HEK293 (cell line): ENCODE results near the gene PLCB1.

Experiments
- HOXA7 ChIP-seq: sonication (generic); formaldehyde crosslinking; IDR thresholded peaks from 2 replicates; pipeline ENCODE4 v1.8.1; 2022; ENCODE audit warnings: missing genetic modification reagents, borderline replicate concordance
- HOXC10 ChIP-seq: sonication (generic); formaldehyde crosslinking; IDR thresholded peaks from 2 replicates; pipeline ENCODE4 v1.8.1; 2023; ENCODE audit warnings: mild to moderate bottlenecking, missing genetic modification reagents
- KLF7 ChIP-seq: fragments of 450-650 bp; formaldehyde crosslinking; IDR thresholded peaks from 2 replicates; pipeline ENCODE4 v1.5.1; 2016; ENCODE audit warnings: missing biosample characterization, missing genetic modification characterization, borderline replicate concordance
- TCF7L2 ChIP-seq: IDR thresholded peaks from 2 replicates; pipeline ENCODE4 v1.6.1; 2011; ENCODE audit warnings: low read depth, mild to moderate bottlenecking, inconsistent platforms, low read length, moderate library complexity, borderline replicate concordance
- ZEB2 ChIP-seq: fragments of 450-650 bp; formaldehyde crosslinking; IDR thresholded peaks from 2 replicates; pipeline ENCODE4 v1.5.1; 2016; ENCODE audit warnings: missing biosample characterization, missing genetic modification characterization
- ZNF23 ChIP-seq: fragments of 450-650 bp; formaldehyde crosslinking; IDR thresholded peaks from 2 replicates; pipeline ENCODE4 v1.5.1; 2016; ENCODE audit warnings: missing biosample characterization, missing genetic modification characterization, borderline replicate concordance
- ZNF274 ChIP-seq, 2 experiments: fragments of 200-500 bp in 1 of 2; fragments of 450-650 bp in 1 of 2; sonication (Bioruptor generic) in 1 of 2; formaldehyde crosslinking in 1 of 2; IDR thresholded peaks; 2 replicates each; pipeline versions ENCODE4 v1.5.1 to v1.6.1; 2014 to 2016; ENCODE audit warnings: borderline replicate concordance in 1 of 2, inconsistent platforms in 1 of 2, low read length in 1 of 2, missing biosample characterization in 1 of 2, missing genetic modification characterization in 1 of 2
- ZNF701 ChIP-seq: fragments of 450-650 bp; formaldehyde crosslinking; IDR thresholded peaks from 2 replicates; pipeline ENCODE4 v1.5.1; 2016; ENCODE audit warnings: missing biosample characterization, missing genetic modification characterization
- ZNF776 ChIP-seq: fragments of 450-650 bp; formaldehyde crosslinking; IDR thresholded peaks from 2 replicates; pipeline ENCODE4 v1.5.0; 2017; ENCODE audit warnings: missing biosample characterization, missing genetic modification characterization, borderline replicate concordance
- TF ChIP-seq, protein P1 (sequence below): fragments of 450-650 bp; formaldehyde crosslinking; optimal IDR thresholded peaks from 2 replicates; pipeline ENCODE3; 2016; ENCODE audit warnings: missing biosample characterization, mild to moderate bottlenecking, missing genetic modification characterization
- TF ChIP-seq, protein P2 (sequence below): fragments of 450-650 bp; formaldehyde crosslinking; IDR thresholded peaks from 2 replicates; pipeline ENCODE4 v1.5.1; 2016; ENCODE audit warnings: missing biosample characterization, missing genetic modification characterization
- TF ChIP-seq, protein P3 (sequence below): fragments of 450-650 bp; formaldehyde crosslinking; IDR thresholded peaks from 2 replicates; pipeline ENCODE4 v1.5.1; 2016; ENCODE audit warnings: missing biosample characterization, missing genetic modification characterization
- TF ChIP-seq, protein P4 (sequence below): IDR thresholded peaks from 2 replicates; pipeline ENCODE4 v1.6.1; 2011; ENCODE audit warnings: mild to moderate bottlenecking, low read depth, low read length, borderline replicate concordance
- TF ChIP-seq, protein P5 (sequence below): fragments of 450-650 bp; formaldehyde crosslinking; IDR thresholded peaks from 2 replicates; pipeline ENCODE4 v1.5.1; 2016; ENCODE audit warnings: missing biosample characterization, missing genetic modification characterization

DNA sequence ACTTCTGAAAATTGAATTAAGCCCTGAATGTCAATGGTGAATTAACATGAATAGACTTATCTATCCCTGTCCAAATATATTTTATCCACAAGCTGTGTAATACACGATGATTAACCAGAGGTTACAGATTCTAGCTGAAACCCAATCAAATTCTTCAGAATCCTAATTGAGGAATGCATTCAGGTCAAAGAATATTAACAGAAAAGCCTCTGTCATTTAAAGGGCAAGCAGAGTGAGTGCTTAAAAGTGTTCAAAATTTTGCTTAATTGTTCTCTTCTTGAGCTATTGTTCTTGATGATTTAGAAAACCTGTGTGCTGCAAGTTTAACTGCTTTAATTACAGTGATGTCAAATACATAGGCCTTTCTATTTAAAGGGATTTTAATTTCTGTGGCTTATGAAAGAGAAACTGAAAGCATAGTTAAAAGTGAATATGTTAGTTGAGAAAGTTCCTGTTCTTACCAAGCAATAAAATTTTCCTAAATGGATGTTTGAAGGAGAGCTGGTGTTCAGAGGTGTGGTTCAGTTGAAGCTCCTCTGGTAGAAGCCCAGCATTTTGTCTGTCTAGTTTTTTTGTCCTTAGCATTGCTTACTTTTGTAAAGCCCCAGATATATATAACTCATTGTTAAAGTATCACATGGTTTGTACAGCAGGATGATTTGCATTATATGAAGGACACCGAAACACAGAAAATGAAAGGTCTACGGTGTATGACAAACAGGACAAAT is 470.5 kb downstream of the PLCB1 start:
- TF ChIP-seq, protein P1, sequence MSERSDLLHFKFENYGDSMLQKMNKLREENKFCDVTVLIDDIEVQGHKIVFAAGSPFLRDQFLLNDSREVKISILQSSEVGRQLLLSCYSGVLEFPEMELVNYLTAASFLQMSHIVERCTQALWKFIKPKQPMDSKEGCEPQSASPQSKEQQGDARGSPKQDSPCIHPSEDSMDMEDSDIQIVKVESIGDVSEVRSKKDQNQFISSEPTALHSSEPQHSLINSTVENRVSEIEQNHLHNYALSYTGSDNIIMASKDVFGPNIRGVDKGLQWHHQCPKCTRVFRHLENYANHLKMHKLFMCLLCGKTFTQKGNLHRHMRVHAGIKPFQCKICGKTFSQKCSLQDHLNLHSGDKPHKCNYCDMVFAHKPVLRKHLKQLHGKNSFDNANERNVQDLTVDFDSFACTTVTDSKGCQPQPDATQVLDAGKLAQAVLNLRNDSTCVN (tag by site-specific recombination), result no peak
- TF ChIP-seq, protein P2, sequence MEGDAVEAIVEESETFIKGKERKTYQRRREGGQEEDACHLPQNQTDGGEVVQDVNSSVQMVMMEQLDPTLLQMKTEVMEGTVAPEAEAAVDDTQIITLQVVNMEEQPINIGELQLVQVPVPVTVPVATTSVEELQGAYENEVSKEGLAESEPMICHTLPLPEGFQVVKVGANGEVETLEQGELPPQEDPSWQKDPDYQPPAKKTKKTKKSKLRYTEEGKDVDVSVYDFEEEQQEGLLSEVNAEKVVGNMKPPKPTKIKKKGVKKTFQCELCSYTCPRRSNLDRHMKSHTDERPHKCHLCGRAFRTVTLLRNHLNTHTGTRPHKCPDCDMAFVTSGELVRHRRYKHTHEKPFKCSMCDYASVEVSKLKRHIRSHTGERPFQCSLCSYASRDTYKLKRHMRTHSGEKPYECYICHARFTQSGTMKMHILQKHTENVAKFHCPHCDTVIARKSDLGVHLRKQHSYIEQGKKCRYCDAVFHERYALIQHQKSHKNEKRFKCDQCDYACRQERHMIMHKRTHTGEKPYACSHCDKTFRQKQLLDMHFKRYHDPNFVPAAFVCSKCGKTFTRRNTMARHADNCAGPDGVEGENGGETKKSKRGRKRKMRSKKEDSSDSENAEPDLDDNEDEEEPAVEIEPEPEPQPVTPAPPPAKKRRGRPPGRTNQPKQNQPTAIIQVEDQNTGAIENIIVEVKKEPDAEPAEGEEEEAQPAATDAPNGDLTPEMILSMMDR, result no peak
- TF ChIP-seq, protein P3, sequence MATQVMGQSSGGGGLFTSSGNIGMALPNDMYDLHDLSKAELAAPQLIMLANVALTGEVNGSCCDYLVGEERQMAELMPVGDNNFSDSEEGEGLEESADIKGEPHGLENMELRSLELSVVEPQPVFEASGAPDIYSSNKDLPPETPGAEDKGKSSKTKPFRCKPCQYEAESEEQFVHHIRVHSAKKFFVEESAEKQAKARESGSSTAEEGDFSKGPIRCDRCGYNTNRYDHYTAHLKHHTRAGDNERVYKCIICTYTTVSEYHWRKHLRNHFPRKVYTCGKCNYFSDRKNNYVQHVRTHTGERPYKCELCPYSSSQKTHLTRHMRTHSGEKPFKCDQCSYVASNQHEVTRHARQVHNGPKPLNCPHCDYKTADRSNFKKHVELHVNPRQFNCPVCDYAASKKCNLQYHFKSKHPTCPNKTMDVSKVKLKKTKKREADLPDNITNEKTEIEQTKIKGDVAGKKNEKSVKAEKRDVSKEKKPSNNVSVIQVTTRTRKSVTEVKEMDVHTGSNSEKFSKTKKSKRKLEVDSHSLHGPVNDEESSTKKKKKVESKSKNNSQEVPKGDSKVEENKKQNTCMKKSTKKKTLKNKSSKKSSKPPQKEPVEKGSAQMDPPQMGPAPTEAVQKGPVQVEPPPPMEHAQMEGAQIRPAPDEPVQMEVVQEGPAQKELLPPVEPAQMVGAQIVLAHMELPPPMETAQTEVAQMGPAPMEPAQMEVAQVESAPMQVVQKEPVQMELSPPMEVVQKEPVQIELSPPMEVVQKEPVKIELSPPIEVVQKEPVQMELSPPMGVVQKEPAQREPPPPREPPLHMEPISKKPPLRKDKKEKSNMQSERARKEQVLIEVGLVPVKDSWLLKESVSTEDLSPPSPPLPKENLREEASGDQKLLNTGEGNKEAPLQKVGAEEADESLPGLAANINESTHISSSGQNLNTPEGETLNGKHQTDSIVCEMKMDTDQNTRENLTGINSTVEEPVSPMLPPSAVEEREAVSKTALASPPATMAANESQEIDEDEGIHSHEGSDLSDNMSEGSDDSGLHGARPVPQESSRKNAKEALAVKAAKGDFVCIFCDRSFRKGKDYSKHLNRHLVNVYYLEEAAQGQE (tag by site-specific recombination), result no peak
- TF ChIP-seq TCF7L2, result no peak
- TF ChIP-seq, protein P4, sequence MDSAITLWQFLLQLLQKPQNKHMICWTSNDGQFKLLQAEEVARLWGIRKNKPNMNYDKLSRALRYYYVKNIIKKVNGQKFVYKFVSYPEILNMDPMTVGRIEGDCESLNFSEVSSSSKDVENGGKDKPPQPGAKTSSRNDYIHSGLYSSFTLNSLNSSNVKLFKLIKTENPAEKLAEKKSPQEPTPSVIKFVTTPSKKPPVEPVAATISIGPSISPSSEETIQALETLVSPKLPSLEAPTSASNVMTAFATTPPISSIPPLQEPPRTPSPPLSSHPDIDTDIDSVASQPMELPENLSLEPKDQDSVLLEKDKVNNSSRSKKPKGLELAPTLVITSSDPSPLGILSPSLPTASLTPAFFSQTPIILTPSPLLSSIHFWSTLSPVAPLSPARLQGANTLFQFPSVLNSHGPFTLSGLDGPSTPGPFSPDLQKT, result no peak
- TF ChIP-seq ZNF701, result no peak
- TF ChIP-seq ZNF23 (tag by site-specific recombination), result no peak
- TF ChIP-seq HOXA7 (CRISPR knock-in tag), result no peak
- TF ChIP-seq ZNF776 (tag by site-specific recombination), result no peak
- no peak for TF ChIP-seq ZEB2 (tag by site-specific recombination)
- TF ChIP-seq HOXC10 (CRISPR knock-in tag), result no peak
- TF ChIP-seq KLF7, result no peak
- no peak for TF ChIP-seq ZNF274 (IDR thresholded peaks at IDR 0.05; ENCODE audit: low read length)
- TF ChIP-seq ZNF274 (tag by site-specific recombination; IDR thresholded peaks at IDR 0.05; ENCODE audit: borderline replicate concordance), result no peak
- TF ChIP-seq, protein P5, sequence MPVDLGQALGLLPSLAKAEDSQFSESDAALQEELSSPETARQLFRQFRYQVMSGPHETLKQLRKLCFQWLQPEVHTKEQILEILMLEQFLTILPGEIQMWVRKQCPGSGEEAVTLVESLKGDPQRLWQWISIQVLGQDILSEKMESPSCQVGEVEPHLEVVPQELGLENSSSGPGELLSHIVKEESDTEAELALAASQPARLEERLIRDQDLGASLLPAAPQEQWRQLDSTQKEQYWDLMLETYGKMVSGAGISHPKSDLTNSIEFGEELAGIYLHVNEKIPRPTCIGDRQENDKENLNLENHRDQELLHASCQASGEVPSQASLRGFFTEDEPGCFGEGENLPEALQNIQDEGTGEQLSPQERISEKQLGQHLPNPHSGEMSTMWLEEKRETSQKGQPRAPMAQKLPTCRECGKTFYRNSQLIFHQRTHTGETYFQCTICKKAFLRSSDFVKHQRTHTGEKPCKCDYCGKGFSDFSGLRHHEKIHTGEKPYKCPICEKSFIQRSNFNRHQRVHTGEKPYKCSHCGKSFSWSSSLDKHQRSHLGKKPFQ (tag by site-specific recombination), result no peak
